Bronchial epithelial cell (primary cell): ENCODE measurements around the gene YWHAQ. TPM values are rescaled to one million over a fixed set of nuclear protein-coding genes. Genes with fewer than 3 reads are reported as not detected.
"Not testable (repeated sequence)": the region's sequence is repeated elsewhere in the genome, so short reads cannot be mapped to it uniquely, and the experiment has no call there.

Experiments
- DNase-seq: peaks from one replicate; pipeline ENCODE4 v3.0.0-alpha.2; 2010; ENCODE audit warnings: low read depth
- FAIRE-seq: peaks from 2 replicates; lab custom pipeline; 2011; peaks lifted over from hg19 to GRCh38; lab: Jason Lieb, UNC
- H3K27me3 ChIP-seq: 2 replicates; pipeline ENCODE4 v1.5.1; 2011; ENCODE audit warnings: low read length; ENCODE audit not compliant: control insufficient read depth, insufficient read depth
- H3K36me3 ChIP-seq: 2 replicates; pipeline ENCODE4 v1.5.1; 2011; ENCODE audit warnings: low read length; ENCODE audit not compliant: control insufficient read depth, insufficient read depth
- H3K4me3 ChIP-seq: 2 replicates; pipeline ENCODE4 v1.5.1; 2011; ENCODE audit warnings: mild to moderate bottlenecking, low read depth, low read length, control low read depth
- total RNA-seq: library from RNA; depleted of rRNA; stranded (reverse); fragments of >200 nt; gene quantifications from 2 replicates; pipeline ENCODE4 v1.2.1, GENCODE V29; 2014
- TF ChIP-seq, protein P1 (sequence below): IDR thresholded peaks from 2 replicates; pipeline ENCODE4 v1.5.1; 2011; ENCODE audit warnings: mild to moderate bottlenecking, moderate library complexity, low read length, control low read depth, inconsistent platforms; ENCODE audit not compliant: insufficient read depth, severe bottlenecking

Gene YWHAQ
- total RNA-seq, 1 donor from 2014 or later = 176 TPM

DNA sequence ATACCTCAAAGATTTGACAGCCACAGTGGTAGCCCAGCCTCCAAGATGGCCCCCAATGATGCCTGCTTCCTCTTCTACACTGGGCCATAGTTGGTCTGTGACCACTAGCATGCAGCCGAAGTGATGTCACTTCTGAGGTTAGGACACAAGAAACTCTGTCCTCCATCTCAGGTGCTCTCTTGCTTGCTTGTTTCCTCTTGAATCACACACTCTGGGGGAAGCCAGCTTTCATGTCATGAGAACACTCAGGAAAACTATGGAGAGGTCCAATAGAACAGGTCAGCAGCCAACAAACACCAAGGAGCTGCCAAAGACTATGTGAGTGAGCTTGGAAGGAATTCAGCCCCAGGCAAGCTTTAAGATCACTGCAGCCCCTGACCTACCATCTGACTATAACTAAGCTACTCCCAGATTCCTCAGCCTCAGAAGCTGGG, 71.8 kb downstream of the YWHAQ start:
- H3K4me3 ChIP-seq = no peak overlapping the region
- H3K27me3 ChIP-seq = no peaks in the 10 kb centered on the region
- FAIRE-seq (no peak), DNase-seq (peak; percentile 97)
- H3K36me3 ChIP-seq = no peaks in the 10 kb centered on the region
- TF ChIP-seq, protein P1, sequence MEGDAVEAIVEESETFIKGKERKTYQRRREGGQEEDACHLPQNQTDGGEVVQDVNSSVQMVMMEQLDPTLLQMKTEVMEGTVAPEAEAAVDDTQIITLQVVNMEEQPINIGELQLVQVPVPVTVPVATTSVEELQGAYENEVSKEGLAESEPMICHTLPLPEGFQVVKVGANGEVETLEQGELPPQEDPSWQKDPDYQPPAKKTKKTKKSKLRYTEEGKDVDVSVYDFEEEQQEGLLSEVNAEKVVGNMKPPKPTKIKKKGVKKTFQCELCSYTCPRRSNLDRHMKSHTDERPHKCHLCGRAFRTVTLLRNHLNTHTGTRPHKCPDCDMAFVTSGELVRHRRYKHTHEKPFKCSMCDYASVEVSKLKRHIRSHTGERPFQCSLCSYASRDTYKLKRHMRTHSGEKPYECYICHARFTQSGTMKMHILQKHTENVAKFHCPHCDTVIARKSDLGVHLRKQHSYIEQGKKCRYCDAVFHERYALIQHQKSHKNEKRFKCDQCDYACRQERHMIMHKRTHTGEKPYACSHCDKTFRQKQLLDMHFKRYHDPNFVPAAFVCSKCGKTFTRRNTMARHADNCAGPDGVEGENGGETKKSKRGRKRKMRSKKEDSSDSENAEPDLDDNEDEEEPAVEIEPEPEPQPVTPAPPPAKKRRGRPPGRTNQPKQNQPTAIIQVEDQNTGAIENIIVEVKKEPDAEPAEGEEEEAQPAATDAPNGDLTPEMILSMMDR = no peak

DNA sequence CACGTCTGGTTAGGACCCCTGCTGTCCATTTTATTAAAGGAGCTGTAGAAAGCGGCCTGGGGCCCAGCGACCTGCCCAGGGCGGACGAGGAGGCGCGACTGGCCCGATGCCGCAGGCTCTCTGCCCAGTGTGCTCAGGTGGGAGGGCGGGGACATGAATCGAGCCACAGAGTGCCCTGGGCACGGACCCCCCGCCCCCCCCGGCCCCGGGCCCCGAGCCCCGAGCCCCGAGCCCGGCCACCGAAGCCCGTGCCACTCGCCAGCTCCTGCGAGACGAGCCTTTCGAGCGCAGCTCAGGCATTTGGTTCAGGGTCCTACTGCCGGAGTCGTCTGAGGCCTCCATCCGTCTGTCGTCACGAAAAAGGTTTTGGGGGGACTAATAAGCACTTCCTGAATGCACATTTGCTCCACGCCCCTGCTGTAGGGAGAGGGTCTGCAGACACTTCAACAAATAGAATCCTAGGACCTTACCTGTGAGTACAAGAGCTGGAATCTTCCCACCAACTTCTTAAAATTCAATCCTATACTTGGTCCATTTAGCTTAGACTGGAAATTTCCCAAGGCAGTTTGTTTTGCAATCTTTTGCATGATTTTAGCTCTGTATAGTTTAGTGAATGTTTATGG, 74.6 kb downstream of the YWHAQ start:
- DNase-seq (peak; percentile 25), FAIRE-seq (no peak)
- Histone ChIP-seq H3K27me3 (no peaks in the 10 kb centered on the region), H3K36me3 (no peaks in the 10 kb centered on the region), H3K4me3 (peak overlapping the region; percentile 75)
- TF ChIP-seq, protein P1 = no peak

DNA sequence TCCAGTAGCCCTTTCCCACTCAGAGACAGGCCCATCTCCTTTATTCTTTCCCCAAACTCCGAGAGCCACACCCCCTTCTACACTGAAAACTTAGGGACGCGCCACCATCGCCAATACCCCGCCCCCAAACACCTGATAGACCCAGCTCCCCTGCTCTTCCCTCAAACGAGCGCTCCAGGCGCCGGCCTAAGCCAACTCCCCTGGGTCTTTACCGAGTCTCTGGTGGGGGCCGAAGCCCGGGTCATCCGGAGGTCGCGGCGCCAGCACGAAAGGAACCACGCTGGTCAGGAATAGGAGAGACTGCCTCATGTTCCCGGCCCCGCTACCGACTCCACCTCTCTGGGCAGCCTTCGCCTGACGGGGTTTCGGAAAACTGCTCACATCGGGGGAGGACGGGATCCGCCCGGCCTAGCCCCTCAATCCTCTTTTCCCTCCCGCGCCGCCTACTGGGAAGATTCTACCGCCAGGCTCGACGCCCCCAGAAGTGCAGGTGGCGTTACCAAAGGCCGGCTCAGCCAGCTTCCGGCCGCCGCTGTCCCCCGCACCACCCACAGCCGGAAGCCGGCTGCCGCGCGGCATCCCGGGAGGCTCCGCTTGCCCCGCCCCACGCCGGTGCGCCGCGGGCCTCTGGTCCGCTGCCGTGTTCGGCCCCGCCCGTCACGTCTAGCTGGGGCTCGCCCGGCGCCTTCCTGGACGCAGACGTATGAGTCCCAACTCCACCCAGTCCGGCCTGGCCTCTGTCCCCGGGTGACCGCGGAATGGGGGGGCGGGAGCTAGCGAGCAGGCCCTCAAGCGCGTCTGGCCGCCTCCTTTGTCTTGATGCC, 75.3 kb downstream of the YWHAQ start, which contains the start of gene ADAM17:
Gene ADAM17 (minus strand): TSS at position 534 of the 824 bp plus-strand sequence. CDS start 225 bp downstream, at position 309.
- FAIRE-seq = no peak
- peak; percentile 86 for DNase-seq
- Histone ChIP-seq H3K4me3 (peak within 1 kb of the TSS; percentile 75), H3K36me3 (no peaks in the 10 kb centered on the region), H3K27me3 (no peaks in the 10 kb centered on the region)
- TF ChIP-seq, protein P1 = peak; percentile 65

DNA sequence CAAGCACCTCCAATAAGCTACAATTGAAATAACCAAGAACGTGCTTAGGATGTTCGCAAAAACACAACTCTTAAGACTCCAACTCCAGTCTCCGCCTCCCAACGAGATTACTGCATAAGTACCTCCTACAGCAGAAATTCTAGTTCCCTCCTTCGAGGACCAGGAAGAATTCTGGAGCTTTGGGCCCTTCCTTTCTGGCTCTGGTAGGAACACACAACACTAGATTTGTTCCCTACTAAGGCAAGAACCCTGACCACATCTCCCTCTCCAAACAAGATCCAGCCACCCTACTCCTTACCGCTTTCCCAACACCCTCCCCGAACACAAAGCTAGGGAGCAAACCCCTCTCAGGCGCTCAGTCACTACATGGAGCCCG, 75.9 kb downstream of the YWHAQ start:
- H3K36me3 ChIP-seq = no peaks in the 10 kb centered on the region
- DNase-seq (peak; percentile 75), FAIRE-seq (no peak)
- no peaks in the 10 kb centered on the region for H3K27me3 ChIP-seq
- TF ChIP-seq, protein P1 = no peak
- H3K4me3 ChIP-seq = peak overlapping the region; percentile 75

DNA sequence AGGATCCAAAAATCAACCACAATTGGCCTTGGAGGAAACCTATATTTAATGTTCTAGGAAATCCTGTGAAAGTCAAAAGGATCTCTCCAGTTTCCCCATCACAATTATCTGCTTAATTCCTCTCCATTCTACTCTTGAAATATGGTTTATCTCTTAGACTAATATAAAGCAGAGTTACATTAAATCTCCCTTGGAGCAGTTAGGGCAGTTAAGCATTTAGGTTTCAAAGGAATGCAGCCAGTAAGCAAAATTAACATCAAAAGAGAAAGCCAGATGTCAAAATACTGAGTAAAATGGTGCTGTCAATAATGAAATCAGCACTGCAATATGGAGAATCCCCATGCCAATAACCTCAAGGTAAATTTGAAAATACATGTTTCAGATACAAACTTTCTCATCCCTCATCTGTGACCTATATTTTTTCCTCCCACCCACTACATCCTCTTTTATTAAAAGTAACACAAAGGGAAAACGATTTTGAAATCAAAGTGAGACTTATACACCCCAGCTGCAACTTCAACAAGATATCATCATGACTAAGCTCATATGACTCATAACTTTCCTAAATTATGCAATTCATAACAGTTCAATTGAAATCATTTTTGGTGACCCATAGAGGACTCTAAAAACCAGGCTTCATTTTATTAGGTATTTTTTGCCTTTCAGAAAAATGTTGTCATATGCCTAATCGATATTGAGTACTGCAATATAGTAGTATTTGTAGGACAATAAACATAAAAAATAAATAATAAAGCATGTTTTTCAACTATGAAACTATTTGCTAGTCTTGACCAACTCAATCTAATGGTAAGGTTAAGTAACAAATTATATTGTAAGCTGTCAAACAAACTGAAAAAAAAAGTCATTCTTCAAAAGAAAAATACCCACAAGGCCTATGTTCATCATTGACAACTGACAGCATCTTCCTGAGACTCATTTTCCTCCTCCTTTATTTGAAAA, 78.3 kb downstream of the YWHAQ start:
- Histone ChIP-seq H3K27me3 (no peaks in the 10 kb centered on the region), H3K36me3 (peaks cover 1% of the 10 kb centered on the region), H3K4me3 (no peak overlapping the region)
- FAIRE-seq (no peak), DNase-seq (peak; percentile 97)
- TF ChIP-seq, protein P1 = no peak

DNA sequence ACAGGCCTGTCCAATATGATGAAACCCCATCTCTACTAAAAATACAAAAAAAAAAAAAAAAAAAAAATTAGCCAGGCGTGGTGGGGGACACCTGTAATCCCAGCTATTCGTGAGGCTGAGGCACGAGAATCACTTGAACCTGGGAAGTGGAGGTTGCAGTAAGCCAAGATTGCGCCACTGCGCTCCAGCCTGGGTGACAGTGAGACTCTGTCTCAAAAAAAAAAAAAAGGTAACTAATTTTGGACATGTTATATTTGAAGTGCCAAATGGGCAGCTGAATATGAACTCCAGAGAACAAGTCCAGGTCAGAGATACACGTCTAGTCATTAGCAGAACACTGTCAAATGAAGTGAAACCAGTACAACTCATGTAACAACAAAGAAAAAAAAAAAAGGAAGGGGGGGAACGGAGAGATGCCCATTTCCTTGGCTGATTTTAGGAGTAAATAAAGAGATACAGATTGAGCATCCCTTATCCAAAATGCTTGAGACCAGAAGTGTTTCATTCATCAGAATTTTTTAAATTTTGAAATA, 79.9 kb downstream of the YWHAQ start:
- not testable (repeated sequence) for FAIRE-seq, H3K4me3 ChIP-seq, H3K36me3 ChIP-seq, DNase-seq, H3K27me3 ChIP-seq
